Measurements from ENCODE around the gene CRIP1.

The CRIP1 gene

DNA sequence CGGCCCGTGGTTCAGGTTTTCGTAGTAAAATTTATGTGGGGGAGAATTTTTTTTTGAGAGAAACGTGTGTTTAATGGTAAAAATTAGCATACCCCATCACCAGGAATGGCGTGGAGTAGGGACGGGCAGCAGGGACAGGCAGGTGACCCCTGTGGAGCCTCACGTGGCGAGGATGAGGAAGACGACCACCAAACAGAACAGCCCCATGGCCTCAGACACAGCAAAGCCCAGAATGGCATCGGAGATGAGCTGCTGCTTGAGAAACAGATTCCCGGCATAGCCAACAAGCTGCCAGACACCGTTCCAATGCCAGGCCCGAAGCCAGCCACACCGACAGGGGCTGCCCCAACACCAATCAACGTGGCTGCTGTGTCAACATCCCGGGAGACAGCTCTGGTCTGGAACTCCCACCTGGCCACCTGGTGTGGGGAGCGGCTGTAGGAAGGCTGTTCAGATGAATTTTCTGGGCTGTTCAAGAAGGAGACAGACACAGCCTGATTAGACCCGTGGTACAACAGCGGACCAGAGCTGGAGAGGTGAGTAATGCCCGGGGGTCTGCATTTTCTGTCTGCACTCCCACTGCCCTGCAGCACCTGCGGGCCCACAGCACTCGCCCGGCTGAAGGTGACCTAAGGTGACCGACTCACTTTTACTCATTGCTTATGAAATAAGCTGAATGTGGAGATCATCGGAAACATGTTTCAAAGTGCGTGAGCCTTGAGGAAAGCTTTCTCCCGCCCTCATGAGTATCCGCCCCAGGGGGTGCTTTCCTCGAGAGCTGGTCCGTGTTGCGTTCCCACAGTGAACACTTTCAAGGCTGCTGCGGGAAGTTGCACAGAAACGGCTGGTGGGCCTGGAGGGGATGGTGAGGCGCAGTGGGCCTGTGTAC, 50.2 kb downstream of the CRIP1 start:
- no peak for DNase-seq

DNA sequence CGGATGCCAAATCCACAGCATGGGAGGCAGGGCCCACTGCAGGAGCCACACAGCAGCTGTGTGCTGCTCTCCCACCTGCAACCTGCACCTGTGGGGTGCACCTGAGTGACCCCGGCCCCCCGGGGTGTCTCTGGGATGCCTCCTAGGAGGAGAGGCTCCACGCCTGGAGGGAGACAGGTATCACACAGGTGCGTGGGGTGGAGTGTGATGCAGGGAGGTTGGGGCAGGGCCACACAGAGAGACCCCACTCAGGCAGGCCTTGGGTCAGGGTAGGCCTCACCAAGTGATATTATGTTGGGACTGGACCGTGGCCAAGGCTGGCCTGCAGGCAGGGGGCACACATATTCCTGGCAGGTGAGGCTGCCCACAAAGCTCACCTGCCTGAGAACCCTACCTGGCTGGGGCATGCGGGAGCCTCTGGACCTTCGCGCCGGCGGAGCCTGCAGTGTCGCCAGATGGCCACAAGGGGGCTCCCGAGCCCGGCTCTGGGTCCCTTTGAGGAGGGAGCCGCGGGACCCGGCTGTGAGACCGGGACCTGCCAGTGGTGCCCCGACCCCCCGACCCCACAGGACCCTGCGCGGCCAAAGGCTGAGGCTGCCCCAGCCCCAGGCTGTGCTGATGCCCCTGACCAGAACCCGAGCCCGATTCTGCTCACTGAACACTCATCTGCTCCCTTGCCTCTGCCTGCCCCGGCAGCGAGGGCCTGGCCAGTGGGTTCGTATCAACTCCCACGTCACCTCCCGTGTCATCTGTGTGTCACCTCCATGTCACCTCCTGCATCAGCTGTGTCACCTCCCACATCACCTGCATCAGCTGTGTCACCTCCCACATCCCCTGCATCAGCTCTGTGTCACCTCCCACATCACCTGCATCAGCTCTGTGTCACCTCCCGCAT, 51.1 kb downstream of the CRIP1 start:
- DNase-seq: peak; percentile 49

Data from activated gamma-delta T cell (primary cell).